Small intestine (tissue), 7 donors: Measurements from ENCODE around the gene LIPT2. TPM values are rescaled to one million over a fixed set of nuclear protein-coding genes. Genes with fewer than 3 reads are reported as not detected.

Experiments used
- DNase-seq, 2 donors: peaks; one replicate each; pipeline versions ENCODE4 v3.0.0 to v3.0.0-alpha.2; 2013
- FAIRE-seq: peaks from 2 replicates; lab custom pipeline; 2012; peaks lifted over from hg19 to GRCh38; lab: Jason Lieb, UNC
- H3K27ac ChIP-seq, 3 donors: one replicate each; pipeline ENCODE4 v1.5.1; 2013; ENCODE audit warnings: low read length in 2 of 3, mild to moderate bottlenecking in 2 of 3, control low read depth in 1 of 3, inconsistent platforms in 1 of 3, low read depth in 1 of 3, moderate library complexity in 1 of 3
- H3K27me3 ChIP-seq, 3 donors: one replicate each; pipeline ENCODE4 v1.6.1; 2013; ENCODE audit warnings: low read length in 3 of 3, inconsistent platforms in 1 of 3; ENCODE audit not compliant: control insufficient read depth in 3 of 3, insufficient read depth in 3 of 3
- H3K36me3 ChIP-seq, 3 donors: one replicate each; pipeline ENCODE4 v1.6.1; 2013; ENCODE audit warnings: low read length in 3 of 3, inconsistent platforms in 1 of 3, low read depth in 1 of 3, mild to moderate bottlenecking in 1 of 3, moderate library complexity in 1 of 3; ENCODE audit not compliant: control insufficient read depth in 3 of 3, insufficient read depth in 2 of 3
- H3K4me1 ChIP-seq, 3 donors: one replicate each; pipeline ENCODE4 v1.6.1; 2013; ENCODE audit warnings: low read length in 2 of 3, inconsistent platforms in 1 of 3, low read depth in 1 of 3, mild to moderate bottlenecking in 1 of 3, moderate library complexity in 1 of 3; ENCODE audit not compliant: control insufficient read depth in 3 of 3, insufficient read depth in 2 of 3
- H3K4me3 ChIP-seq, 3 donors: one replicate each; pipeline ENCODE4 v1.5.1; 2013; ENCODE audit warnings: low read length in 3 of 3, control low read depth in 1 of 3, inconsistent platforms in 1 of 3, low read depth in 1 of 3, mild to moderate bottlenecking in 1 of 3, moderate library complexity in 1 of 3
- H3K9me3 ChIP-seq, 2 donors: one replicate each; pipeline ENCODE4 v1.6.1; 2013; ENCODE audit warnings: low read depth in 1 of 2, low read length in 1 of 2; ENCODE audit not compliant: control insufficient read depth in 2 of 2, insufficient read depth in 1 of 2
- WGBS, 3 donors: extraction: QIAGEN DNeasy Blood & Tissue Kit; methylation state at CpG; one replicate each; pipeline ENCODE4 v1.1.7; 2013; 5-methylcytosine and 5-hydroxymethylcytosine counted together
- polyA plus RNA-seq, 4 donors: library from polyadenylated mRNA; stranded (reverse) in 3 of 4; unstranded in 1 of 4; fragments of 200-250 nt in 3 of 4; fragments of 120-200 nt in 1 of 4; gene quantifications; one replicate each; pipeline versions ENCODE4 v1.2.1 to v1.2.3, GENCODE V29; 2013
- donor health status: healthy with polysubstance abuse.
- donor health status: control.
- donor health status: control.
- donor health status: Bipolar disorder and iron deficiency.
- donor health status: healthy.

LIPT2 gene
- polyA plus RNA-seq, 4 donors: 4.9 to 11.1 (median 7.6) TPM

GRCh38 chr11:74533421-74533820 lies 39.9 kb upstream of the LIPT2 start:
- DNase-seq: peak; percentile 18 to 57
- Histone ChIP-seq H3K27ac (peak overlapping the region in 2 of 3 donors; percentile 51 to 78), H3K4me3 (no peak overlapping the region), H3K27me3 (no peaks in the 10 kb centered on the region), H3K36me3 (no peaks in the 10 kb centered on the region), H3K9me3 (peaks cover 0 to 26% of the 10 kb centered on the region in 2 donors), H3K4me1 (peaks cover 5 to 36% (median 6%) of the 10 kb centered on the region in 3 donors)
- FAIRE-seq: no peak
- 18 to 60% (median 31%) methylated on average over 9 of the region's 9 CpGs for WGBS, 3 donors

DNA sequence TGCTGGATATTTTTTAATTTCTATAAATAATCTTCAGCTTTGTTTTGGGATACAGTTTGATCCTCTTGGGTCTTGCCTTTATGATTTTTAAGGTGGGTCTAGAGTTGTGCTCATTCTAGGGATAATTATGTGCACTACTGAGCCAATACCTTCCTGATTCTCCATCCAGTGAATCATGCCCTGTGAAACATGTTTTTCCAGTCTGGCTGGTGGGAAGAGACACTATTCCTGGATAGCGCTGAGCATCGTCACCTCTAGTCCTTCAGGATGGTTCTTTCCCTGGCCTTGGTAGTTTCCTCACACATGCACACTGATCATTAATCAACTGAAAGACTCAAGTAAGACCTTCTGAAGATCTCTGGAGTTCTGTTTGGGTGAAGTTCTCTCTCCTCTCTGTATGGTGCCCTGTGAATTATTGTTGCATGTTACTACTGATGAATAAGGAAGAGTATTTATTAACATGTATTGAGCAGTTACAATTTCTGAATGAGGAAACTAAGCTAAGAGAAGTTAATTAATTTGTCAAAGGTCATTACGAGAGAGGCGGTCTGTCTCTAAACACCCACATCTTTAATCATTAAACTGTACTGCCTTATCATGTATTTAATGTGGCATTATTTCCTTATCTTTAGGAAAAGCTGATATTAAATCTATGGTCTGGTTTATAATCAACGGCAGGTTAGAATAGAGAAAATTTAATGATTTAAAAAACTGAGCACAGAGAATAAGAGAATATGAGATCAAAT lies 39.1 kb upstream of the LIPT2 start:
- H3K9me3 ChIP-seq: peaks cover 0 to 18% of the 10 kb centered on the region in 2 donors
- H3K27me3 ChIP-seq: no peaks in the 10 kb centered on the region
- H3K36me3 ChIP-seq: no peaks in the 10 kb centered on the region
- DNase-seq (peak; percentile 78 to 92), FAIRE-seq (peak; percentile 89)
- H3K4me3 ChIP-seq: no peak overlapping the region
- H3K4me1 ChIP-seq: peaks cover 5 to 36% (median 6%) of the 10 kb centered on the region in 3 donors
- WGBS, 3 donors: 19 to 57% (median 37%) methylated on average over 5 of the region's 5 CpGs
- H3K27ac ChIP-seq: peak overlapping the region; percentile 22 to 78 (median 76)

DNA sequence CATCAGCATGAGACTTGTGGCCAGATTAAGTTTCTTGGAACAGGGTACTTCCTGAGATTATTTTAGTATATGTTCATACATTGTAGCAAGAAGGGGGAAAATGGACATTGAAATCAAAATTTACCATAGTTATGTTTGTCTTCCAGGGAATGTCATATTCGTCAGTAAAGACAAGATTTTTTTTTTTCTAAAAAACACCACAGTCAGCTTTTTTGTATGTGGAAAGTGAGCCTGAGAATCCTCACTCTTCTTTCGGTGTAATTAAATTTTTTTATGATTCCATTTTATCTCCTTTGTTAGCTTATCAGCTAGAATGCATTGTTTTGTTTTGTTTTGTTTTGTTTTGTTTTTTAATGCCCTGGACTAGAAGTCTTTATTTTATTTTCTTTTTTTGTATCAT lies 31.5 kb upstream of the LIPT2 start:
- no peaks in the 10 kb centered on the region for H3K36me3 ChIP-seq
- no peaks in the 10 kb centered on the region for H3K27me3 ChIP-seq
- DNase-seq (no peak), FAIRE-seq (no peak)
- no peak overlapping the region for H3K27ac ChIP-seq
- no peak overlapping the region for H3K4me3 ChIP-seq
- WGBS, 3 donors: 52 to 61% (median 58%) methylated on average over 2 of the region's 2 CpGs
- no peaks in the 10 kb centered on the region for H3K9me3 ChIP-seq
- H3K4me1 ChIP-seq: peaks cover 0 to 11% (median 2%) of the 10 kb centered on the region in 3 donors

GRCh38 chr11:74524501-74524900 lies 31.0 kb upstream of the LIPT2 start:
- peaks cover 0 to 16% (median 4%) of the 10 kb centered on the region in 3 donors for H3K4me1 ChIP-seq
- H3K36me3 ChIP-seq: no peaks in the 10 kb centered on the region
- FAIRE-seq (no peak), DNase-seq (no peak)
- no peaks in the 10 kb centered on the region for H3K27me3 ChIP-seq
- no peak overlapping the region for H3K4me3 ChIP-seq
- H3K9me3 ChIP-seq: no peaks in the 10 kb centered on the region
- WGBS, 3 donors: 36 to 54% (median 43%) methylated on average over 5 of the region's 5 CpGs
- H3K27ac ChIP-seq: no peak overlapping the region

GRCh38 chr11:74522776-74523175 lies 29.3 kb upstream of the LIPT2 start:
- no peak for FAIRE-seq
- H3K4me1 ChIP-seq: peaks cover 0 to 21% (median 6%) of the 10 kb centered on the region in 3 donors
- H3K4me3 ChIP-seq: no peak overlapping the region
- H3K9me3 ChIP-seq: no peaks in the 10 kb centered on the region
- H3K27ac ChIP-seq: no peak overlapping the region
- H3K27me3 ChIP-seq: no peaks in the 10 kb centered on the region
- WGBS, 3 donors: 71 to 93% (median 85%) methylated on average over 3 of the region's 3 CpGs
- no peak for DNase-seq
- H3K36me3 ChIP-seq: no peaks in the 10 kb centered on the region

DNA sequence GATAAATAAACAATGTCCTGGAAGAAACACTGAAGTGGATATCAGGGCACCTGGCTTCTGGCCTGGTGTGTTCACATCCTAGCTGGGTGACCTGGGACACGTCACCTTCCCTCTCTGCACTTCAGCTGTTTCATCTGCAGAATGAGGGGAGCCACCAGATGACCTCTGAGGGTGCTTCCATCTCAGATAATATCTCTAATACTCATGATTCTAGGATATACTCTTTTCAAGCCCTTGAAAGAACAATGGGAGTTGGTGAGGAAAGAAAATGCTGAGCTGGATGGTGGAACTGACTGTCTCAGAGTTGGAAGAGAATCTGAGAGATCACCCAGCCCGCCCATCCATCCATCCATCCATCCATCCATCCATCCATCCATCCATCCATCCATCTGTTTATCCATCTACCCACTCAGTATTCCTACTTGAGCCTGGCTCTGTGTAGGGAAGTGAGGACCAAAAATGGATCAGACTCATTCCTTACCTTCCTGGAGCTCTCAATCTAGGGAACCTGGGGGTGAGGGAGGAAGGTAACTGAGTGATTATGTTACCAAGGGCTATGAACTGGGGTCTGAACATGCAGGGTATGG lies 28.2 kb upstream of the LIPT2 start:
- 78 to 98% (median 86%) methylated on average over 2 of the region's 2 CpGs for WGBS, 3 donors
- Histone ChIP-seq H3K27ac (no peak overlapping the region), H3K4me3 (no peak overlapping the region), H3K9me3 (no peaks in the 10 kb centered on the region), H3K4me1 (peaks cover 0 to 21% (median 6%) of the 10 kb centered on the region in 3 donors), H3K27me3 (no peaks in the 10 kb centered on the region), H3K36me3 (no peaks in the 10 kb centered on the region)
- DNase-seq (no peak), FAIRE-seq (no peak)

GRCh38 chr11:74520927-74521665 lies 27.6 kb upstream of the LIPT2 start:
- Histone ChIP-seq H3K4me1 (peaks cover 0 to 21% (median 6%) of the 10 kb centered on the region in 3 donors), H3K27ac (no peak overlapping the region), H3K27me3 (no peaks in the 10 kb centered on the region), H3K9me3 (no peaks in the 10 kb centered on the region), H3K36me3 (no peaks in the 10 kb centered on the region), H3K4me3 (no peak overlapping the region)
- FAIRE-seq (no peak), DNase-seq (no peak)
- 75 to 88% (median 81%) methylated on average over 12 of the region's 12 CpGs for WGBS, 3 donors

GRCh38 chr11:74520316-74520715 lies 26.8 kb upstream of the LIPT2 start:
- no peak overlapping the region for H3K4me3 ChIP-seq
- no peaks in the 10 kb centered on the region for H3K27me3 ChIP-seq
- H3K9me3 ChIP-seq: no peaks in the 10 kb centered on the region
- H3K27ac ChIP-seq: no peak overlapping the region
- FAIRE-seq: no peak
- peaks cover 0 to 21% (median 6%) of the 10 kb centered on the region in 3 donors for H3K4me1 ChIP-seq
- 43 to 63% (median 60%) methylated on average over 1 of the region's 1 CpG for WGBS, 3 donors
- H3K36me3 ChIP-seq: no peaks in the 10 kb centered on the region
- peak in 1 of 2 donors; percentile 21 for DNase-seq
